OCI-LY7 (cell line): ENCODE results near the gene RFK.

Experiments
- CTCF ChIP-seq: fragments of 200-600 bp; sonication (generic); conservative IDR thresholded peaks from 2 replicates; pipeline ENCODE4 v1.5.1; 2014; ENCODE audit warnings: mild to moderate bottlenecking, antibody characterized with exemption, low read length, moderate library complexity, mixed read lengths
- EZH2phosphoT487 ChIP-seq: fragments of 200-600 bp; sonication (generic); IDR thresholded peaks from 2 replicates; pipeline ENCODE4 v1.6.1; 2018; ENCODE audit warnings: low read depth, borderline replicate concordance, mild to moderate bottlenecking, mixed run types, antibody characterized with exemption, low read length, moderate library complexity, mixed read lengths

GRCh38 chr9:76401176-76401575 lies 7.0 kb upstream of the RFK start:
- TF ChIP-seq CTCF: no peak
- TF ChIP-seq EZH2phosphoT487: no peak
